Effector memory CD8-positive, alpha-beta T cell (primary cell): ENCODE results near the gene TYW1.
"Not testable (repeated sequence)": the region's sequence is repeated elsewhere in the genome, so short reads cannot be mapped to it uniquely, and the experiment has no call there.

Source experiments
- ATAC-seq: fragments of 150-1000 bp; cut with Tn5 transposase; replicated peaks from 2 replicates; pipeline ENCODE4 v1.10.0; 2021; ENCODE audit warnings: mild to moderate bottlenecking, moderate library complexity
- DNase-seq, 3 experiments: peaks; one replicate each; pipeline ENCODE4 v3.0.0; 2021
- H3K27ac Mint-ChIP-seq, 2 donors: one replicate each; pipeline ENCODE4 v1.8.0; 2022; ENCODE audit warnings: mild to moderate bottlenecking in 2 of 2, mixed read lengths in 2 of 2, moderate library complexity in 2 of 2
- H3K27me3 Mint-ChIP-seq, 2 donors: one replicate each; pipeline ENCODE4 v1.8.0; 2022; ENCODE audit warnings: mixed read lengths in 2 of 2
- H3K36me3 Mint-ChIP-seq: one replicate; pipeline ENCODE4 v1.8.0; 2022; ENCODE audit warnings: mild to moderate bottlenecking, moderate library complexity, mixed read lengths; ENCODE audit not compliant: insufficient read depth
- H3K4me1 Mint-ChIP-seq, 2 donors: one replicate each; pipeline ENCODE4 v1.8.0; 2022; ENCODE audit warnings: low read depth in 2 of 2, mixed read lengths in 2 of 2
- H3K4me3 Mint-ChIP-seq, 2 donors: one replicate each; pipeline ENCODE4 v1.8.0; 2022; ENCODE audit warnings: mild to moderate bottlenecking in 2 of 2, mixed read lengths in 2 of 2, moderate library complexity in 2 of 2
- H3K9me3 Mint-ChIP-seq, 2 donors: one replicate each; pipeline ENCODE4 v1.8.0; 2022; ENCODE audit warnings: mixed read lengths in 2 of 2

The TYW1 gene

GRCh38 chr7:67182956-67183750 is 186.5 kb downstream of the TYW1 start:
- Mint-ChIP-seq H3K27ac (peak overlapping the region in 1 of 2 donors; percentile 60), H3K4me1 (peaks cover 11% of the 10 kb centered on the region in 2 donors)
- not testable (repeated sequence) for H3K27me3 Mint-ChIP-seq, DNase-seq, ATAC-seq, H3K36me3 Mint-ChIP-seq, H3K9me3 Mint-ChIP-seq, H3K4me3 Mint-ChIP-seq

GRCh38 chr7:67184912-67185659 is 188.5 kb downstream of the TYW1 start:
- H3K36me3 Mint-ChIP-seq, ATAC-seq, H3K27me3 Mint-ChIP-seq, DNase-seq, H3K9me3 Mint-ChIP-seq: not testable (repeated sequence)
- peak overlapping the region in 1 of 2 donors; percentile 49 for H3K4me3 Mint-ChIP-seq
- peaks cover 17 to 20% of the 10 kb centered on the region in 2 donors for H3K4me1 Mint-ChIP-seq
- H3K27ac Mint-ChIP-seq = peak overlapping the region; percentile 80 to 91

- H3K36me3 Mint-ChIP-seq, H3K27me3 Mint-ChIP-seq, DNase-seq, H3K9me3 Mint-ChIP-seq: not testable (repeated sequence)
- peak; percentile 61 for ATAC-seq
- peak overlapping the region in 1 of 2 donors; percentile 49 for H3K4me3 Mint-ChIP-seq
- H3K27ac Mint-ChIP-seq = peak overlapping the region; percentile 80 to 91
- H3K4me1 Mint-ChIP-seq = peaks cover 23 to 26% of the 10 kb centered on the region in 2 donors
Measured at GRCh38 chr7:67185660-67186129, 189.1 kb downstream of the TYW1 start.

GRCh38 chr7:67189160-67189559 is 192.5 kb downstream of the TYW1 start:
- H3K27me3 Mint-ChIP-seq, H3K9me3 Mint-ChIP-seq, ATAC-seq, H3K4me3 Mint-ChIP-seq, DNase-seq, H3K36me3 Mint-ChIP-seq: not testable (repeated sequence)
- peaks cover 37 to 41% of the 10 kb centered on the region in 2 donors for H3K4me1 Mint-ChIP-seq
- peak overlapping the region in 1 of 2 donors; percentile 2 for H3K27ac Mint-ChIP-seq

GRCh38 chr7:67189801-67190465 is 193.3 kb downstream of the TYW1 start:
- not testable (repeated sequence) for DNase-seq, H3K9me3 Mint-ChIP-seq, H3K27me3 Mint-ChIP-seq, ATAC-seq, H3K36me3 Mint-ChIP-seq
- Mint-ChIP-seq H3K4me1 (peaks cover 33 to 38% of the 10 kb centered on the region in 2 donors), H3K27ac (peak overlapping the region; percentile 13 to 89), H3K4me3 (peak overlapping the region; percentile 18 to 31)

- Mint-ChIP-seq H3K4me1 (peaks cover 26 to 34% of the 10 kb centered on the region in 2 donors), H3K4me3 (peak overlapping the region; percentile 59 to 65), H3K27ac (peak overlapping the region; percentile 59 to 89)
- not testable (repeated sequence) for H3K36me3 Mint-ChIP-seq, DNase-seq, H3K27me3 Mint-ChIP-seq, H3K9me3 Mint-ChIP-seq
- peak; percentile 51 for ATAC-seq
Measured at GRCh38 chr7:67191002-67191720, 194.5 kb downstream of the TYW1 start.

- DNase-seq, H3K36me3 Mint-ChIP-seq, H3K27me3 Mint-ChIP-seq, H3K9me3 Mint-ChIP-seq, ATAC-seq: not testable (repeated sequence)
- H3K27ac Mint-ChIP-seq = peak overlapping the region; percentile 59 to 89
- H3K4me3 Mint-ChIP-seq = peak overlapping the region; percentile 59 to 65
- peaks cover 26 to 34% of the 10 kb centered on the region in 2 donors for H3K4me1 Mint-ChIP-seq
Measured at GRCh38 chr7:67192123-67192702, 195.6 kb downstream of the TYW1 start.

GRCh38 chr7:67192889-67193613 is 196.4 kb downstream of the TYW1 start:
- H3K27ac Mint-ChIP-seq = peak overlapping the region in 1 of 2 donors; percentile 59
- H3K27me3 Mint-ChIP-seq, ATAC-seq, H3K9me3 Mint-ChIP-seq, DNase-seq, H3K36me3 Mint-ChIP-seq: not testable (repeated sequence)
- peak overlapping the region in 1 of 2 donors; percentile 2 for H3K4me3 Mint-ChIP-seq
- H3K4me1 Mint-ChIP-seq = peaks cover 26 to 34% of the 10 kb centered on the region in 2 donors

GRCh38 chr7:67196176-67196575 is 199.5 kb downstream of the TYW1 start:
- H3K9me3 Mint-ChIP-seq, H3K36me3 Mint-ChIP-seq: not testable (repeated sequence)

GRCh38 chr7:67198865-67199526 is 202.4 kb downstream of the TYW1 start:
- DNase-seq, H3K36me3 Mint-ChIP-seq, H3K4me1 Mint-ChIP-seq, H3K9me3 Mint-ChIP-seq, ATAC-seq, H3K27me3 Mint-ChIP-seq, H3K4me3 Mint-ChIP-seq, H3K27ac Mint-ChIP-seq: not testable (repeated sequence)

More at GRCh38 chr7:67196176-67196575, 199.5 kb downstream of the TYW1 start:
- H3K27me3 Mint-ChIP-seq, ATAC-seq, H3K4me3 Mint-ChIP-seq, H3K27ac Mint-ChIP-seq, DNase-seq: not testable (repeated sequence)
- H3K4me1 Mint-ChIP-seq = peaks cover 11 to 15% of the 10 kb centered on the region in 2 donors

GRCh38 chr7:67205772-67206171 is 209.1 kb downstream of the TYW1 start:
- not testable (repeated sequence) for H3K27ac Mint-ChIP-seq, H3K27me3 Mint-ChIP-seq, ATAC-seq, DNase-seq, H3K9me3 Mint-ChIP-seq, H3K4me3 Mint-ChIP-seq
- peaks cover 11% of the 10 kb centered on the region for H3K36me3 Mint-ChIP-seq
- peaks cover 0 to 10% of the 10 kb centered on the region in 2 donors for H3K4me1 Mint-ChIP-seq
